Activated CD4-positive, CD25-positive, alpha-beta regulatory T cell treated with anti-CD3 and anti-CD28 coated beads, Interleukin-2, amount 50 U/mL, for 24 hours (primary cell): Measurements from ENCODE around the gene ABCA1.
"Not testable (repeated sequence)": the region's sequence is repeated elsewhere in the genome, so short reads cannot be mapped to it uniquely, and the experiment has no call there.

Experiments
- ATAC-seq, 2 donors: fragments of 150-1000 bp; cut with Tn5 transposase; one replicate each; pipeline ENCODE4 v1.10.0; 2021; ENCODE audit warnings: mild to moderate bottlenecking in 1 of 2, moderate library complexity in 1 of 2

The ABCA1 gene

GRCh38 chr9:104786293-104786692, 141.7 kb downstream of the ABCA1 start:
- ATAC-seq: no peak

DNA sequence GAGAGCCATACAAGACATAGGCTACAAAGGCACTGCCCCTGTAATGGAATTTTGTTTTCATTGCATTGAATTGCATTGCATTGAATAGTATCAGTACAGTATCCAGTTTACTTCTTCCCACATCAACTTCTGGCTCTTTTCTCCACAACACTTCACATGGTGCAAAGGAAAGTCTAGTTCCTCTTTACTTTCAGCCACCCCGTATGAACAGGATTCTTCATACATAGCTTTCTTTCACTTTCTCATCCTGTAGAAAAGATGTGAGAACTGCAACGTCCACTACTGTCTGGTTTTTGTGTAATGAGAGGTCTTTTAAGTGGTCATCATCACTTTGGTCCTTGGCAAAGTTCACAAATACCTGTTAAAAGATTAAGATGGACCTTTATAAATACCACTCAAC, 143.9 kb downstream of the ABCA1 start:
- ATAC-seq: no peak

- no peak for ATAC-seq
Observed at GRCh38 chr9:104783588-104783987, 144.4 kb downstream of the ABCA1 start.

- no peak for ATAC-seq
Observed at GRCh38 chr9:104780796-104781395, 147.1 kb downstream of the ABCA1 start.

DNA sequence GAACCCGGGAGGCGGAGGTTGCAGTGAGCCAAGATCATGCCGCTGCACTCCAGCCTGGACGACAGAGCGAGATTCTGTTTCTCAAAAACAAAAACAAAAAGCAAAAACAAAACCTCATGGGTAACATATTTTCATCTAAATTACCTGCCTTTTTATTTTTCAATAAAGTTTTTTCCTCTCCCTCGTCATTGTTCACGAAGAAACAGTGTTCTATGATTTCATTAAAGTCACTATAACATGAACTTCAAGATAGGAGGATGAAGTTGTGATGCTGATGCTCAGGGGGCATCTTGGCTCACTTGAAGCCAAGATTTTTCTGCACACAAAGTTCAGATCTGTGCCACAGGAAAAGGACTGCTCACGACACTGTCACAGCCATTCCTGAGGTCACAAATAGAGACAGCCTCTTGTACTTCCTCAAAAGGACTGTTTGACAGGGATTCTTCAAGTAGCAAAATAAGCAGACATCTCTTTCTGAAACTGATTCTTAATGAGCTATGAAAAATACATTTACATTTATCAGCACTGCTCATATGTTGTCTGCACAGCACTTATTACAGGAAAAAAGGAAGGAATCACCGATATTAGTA, 147.9 kb downstream of the ABCA1 start:
- no peak for ATAC-seq

GRCh38 chr9:104779334-104779733, 148.6 kb downstream of the ABCA1 start:
- ATAC-seq: no peak

DNA sequence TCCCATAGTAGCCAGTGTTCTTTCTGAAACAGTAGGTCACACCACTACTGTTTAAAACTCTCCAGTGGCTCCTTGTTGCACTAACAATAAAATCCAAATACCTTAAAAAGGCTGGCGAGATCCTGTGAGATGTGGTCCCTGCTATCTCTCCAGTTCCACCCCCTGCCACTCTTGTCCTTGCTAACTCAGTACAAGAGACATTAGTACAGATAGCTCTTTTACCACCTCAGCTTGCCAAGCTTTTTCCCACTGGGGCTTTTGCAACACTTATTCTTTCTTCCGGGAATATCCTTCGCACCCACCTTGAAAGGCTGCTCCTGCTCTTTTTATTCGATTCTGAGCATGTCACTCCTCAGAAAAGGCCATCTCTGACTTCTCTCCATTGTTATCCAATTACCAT, 149.2 kb downstream of the ABCA1 start:
- ATAC-seq: no peak

- no peak for ATAC-seq
Observed at GRCh38 chr9:104776797-104777196, 151.2 kb downstream of the ABCA1 start.

GRCh38 chr9:104775976-104776375, 152.0 kb downstream of the ABCA1 start:
- no peak for ATAC-seq

DNA sequence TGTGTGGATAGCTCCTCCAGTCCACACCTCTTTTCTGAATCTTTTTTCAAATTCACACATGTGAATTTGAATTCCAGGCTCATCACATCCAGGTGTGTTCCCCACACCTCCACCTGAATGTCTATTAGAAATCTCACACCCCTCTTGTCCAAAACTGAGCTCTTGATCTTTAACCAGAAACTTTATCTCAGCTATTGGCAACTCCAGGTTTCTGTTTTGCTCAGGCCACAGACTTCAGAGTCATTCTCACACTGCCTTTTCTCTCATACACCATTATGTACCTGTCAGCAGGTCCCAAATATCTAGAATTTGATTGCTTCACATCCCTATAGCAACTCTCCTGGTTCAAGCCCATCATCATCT, 152.4 kb downstream of the ABCA1 start:
- peak in 1 of 2 donors; percentile 38 for ATAC-seq

DNA sequence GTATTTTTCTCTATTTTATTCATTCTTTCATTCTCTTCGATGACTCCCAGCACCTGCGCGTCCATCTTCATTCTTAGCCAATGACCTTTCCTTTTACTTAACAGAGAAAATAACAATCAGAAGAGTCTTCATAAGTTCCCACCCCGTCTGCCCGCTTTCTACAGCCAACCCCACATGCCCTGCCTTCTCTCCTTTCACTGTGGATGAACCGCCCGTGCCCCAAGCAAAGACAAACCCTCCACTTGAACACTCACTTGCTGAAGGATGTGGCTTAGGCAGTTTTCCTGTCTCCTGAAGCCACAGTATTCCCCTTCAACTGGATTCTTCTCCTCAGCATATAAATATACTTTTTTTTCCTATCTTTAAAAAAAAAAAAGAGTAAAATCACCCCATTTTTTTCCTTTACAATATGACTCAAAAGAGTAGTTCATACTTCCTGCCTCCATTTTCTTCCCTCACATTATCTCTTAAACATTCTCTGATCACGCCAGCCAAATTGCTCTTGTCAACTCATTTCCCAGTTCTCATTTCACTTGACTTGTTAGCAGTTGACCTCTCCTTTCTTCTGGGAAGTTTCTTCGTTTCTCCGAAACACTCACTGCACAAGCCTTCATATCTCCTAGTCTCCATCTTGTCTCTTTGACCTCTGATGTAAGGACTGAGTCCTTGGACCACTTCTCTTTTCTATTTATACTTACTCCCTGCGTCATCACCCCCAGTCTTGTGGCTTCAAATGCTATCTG, 153.0 kb downstream of the ABCA1 start:
- ATAC-seq: no peak

DNA sequence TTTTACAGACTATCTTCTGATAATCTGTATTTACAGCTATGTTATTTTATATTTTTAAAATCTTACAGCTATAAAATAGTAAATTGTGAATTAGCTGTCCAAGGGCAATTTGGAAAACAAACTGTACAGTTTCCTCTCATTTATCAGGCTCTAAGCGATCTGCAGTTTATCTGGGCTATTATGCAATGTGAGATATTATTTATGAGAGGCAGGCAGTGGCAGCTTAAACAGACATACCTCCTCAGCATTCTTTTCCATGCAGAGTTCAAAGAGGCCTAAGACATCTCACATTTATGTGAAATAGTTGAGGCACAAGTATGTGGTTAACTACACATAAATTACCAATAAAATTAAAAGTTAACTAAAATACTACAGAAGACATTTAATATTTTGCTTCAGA, 153.8 kb downstream of the ABCA1 start:
- ATAC-seq: no peak

DNA sequence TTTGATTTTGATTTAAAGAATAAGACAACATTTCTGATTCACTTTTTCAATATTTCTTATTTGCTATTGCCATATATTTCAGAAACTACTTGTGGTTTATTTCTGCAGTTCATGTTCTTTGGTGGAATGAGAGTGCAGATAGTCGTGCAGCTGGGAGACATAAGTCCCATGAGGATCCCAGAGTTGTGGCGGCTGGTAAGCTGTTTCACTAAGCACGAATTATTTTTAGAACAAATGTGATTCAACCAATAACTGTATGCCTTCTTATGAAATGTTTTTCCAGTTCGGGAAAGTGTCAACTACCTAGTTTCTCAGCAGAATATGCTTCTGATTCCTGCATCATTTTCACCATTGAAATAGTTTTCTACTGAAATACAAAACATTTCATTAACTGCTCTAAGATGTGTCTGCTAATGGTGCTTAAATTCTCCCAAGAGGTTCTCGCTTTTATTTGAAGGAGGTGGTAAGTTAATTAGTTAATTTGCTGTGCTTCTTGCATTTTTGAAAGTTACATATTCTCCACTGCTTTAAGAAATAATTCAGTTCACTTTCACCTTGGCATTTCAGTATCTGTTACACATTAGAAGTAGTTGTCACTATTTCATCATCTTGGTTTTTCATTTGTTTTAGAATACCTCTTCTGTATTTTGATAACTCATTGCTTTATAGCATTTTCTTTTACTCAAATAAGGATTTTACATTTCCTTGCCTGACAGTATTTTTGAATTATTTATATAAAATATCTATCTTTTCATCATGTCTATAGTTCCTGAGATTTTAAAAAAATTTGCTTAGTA, 155.0 kb downstream of the ABCA1 start:
- no peak for ATAC-seq

DNA sequence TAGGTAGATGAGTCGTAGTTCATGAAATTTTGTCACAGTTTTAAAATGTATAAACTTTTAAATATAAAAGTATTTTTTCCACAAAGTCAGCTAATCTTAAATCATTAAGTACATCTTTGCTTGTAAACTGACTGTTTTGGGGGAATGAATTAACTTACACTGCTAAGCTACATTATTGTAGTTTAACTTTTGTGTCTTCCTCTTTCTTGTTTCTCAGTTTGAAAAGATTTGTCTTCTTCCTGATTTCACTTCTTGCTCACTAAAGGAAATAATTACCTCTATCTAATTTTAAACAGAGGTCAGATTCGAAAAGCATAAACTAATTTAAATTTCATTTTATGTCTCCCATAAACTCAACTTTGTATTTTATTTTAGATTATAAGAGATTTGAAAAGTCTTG, 158.3 kb downstream of the ABCA1 start:
- ATAC-seq: no peak

DNA sequence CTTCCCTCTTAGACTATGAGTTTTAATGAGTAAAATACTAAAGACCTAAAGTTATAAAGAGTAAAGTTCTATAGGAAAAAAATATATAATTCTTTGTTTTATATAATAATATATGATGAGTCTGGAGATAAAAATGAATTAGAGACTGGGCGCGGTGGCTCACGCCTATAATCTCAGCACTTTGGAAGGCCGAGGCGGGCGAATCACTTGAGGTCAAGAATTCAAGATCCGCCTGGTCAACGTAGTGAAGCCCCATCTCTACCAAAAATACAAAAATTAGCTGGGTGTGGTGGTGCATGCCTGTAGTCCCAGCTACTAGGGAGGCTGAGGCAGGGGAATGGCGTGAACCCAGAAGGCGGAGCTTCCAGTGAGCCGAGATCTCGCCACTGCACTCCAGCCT, 158.9 kb downstream of the ABCA1 start:
- not testable (repeated sequence) for ATAC-seq

GRCh38 chr9:104767507-104767906, 160.4 kb downstream of the ABCA1 start:
- ATAC-seq: no peak

DNA sequence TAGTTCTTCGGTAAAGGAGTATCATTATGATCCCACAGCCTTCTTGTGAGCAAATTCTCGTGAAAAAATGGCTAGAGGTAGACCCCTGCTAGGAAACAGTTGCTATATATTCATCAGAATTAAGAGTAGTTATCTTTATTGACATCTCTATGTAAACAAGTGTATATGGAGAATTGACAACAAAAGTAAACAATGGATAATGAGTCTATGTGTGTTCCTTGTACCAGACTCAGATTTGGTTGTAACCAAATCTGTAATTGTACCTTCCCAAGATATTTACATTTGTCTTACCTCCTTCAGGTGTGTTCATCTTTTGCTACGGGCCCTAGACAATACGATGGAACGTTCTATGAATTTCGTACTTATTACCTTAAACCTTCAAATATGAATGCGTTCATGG, 161.9 kb downstream of the ABCA1 start:
- no peak for ATAC-seq

- ATAC-seq: no peak
Observed at GRCh38 chr9:104765138-104765537, 162.8 kb downstream of the ABCA1 start.

GRCh38 chr9:104758974-104759373, 169.0 kb downstream of the ABCA1 start:
- ATAC-seq: no peak

- no peak for ATAC-seq
Observed at GRCh38 chr9:104750185-104750767, 177.7 kb downstream of the ABCA1 start.

DNA sequence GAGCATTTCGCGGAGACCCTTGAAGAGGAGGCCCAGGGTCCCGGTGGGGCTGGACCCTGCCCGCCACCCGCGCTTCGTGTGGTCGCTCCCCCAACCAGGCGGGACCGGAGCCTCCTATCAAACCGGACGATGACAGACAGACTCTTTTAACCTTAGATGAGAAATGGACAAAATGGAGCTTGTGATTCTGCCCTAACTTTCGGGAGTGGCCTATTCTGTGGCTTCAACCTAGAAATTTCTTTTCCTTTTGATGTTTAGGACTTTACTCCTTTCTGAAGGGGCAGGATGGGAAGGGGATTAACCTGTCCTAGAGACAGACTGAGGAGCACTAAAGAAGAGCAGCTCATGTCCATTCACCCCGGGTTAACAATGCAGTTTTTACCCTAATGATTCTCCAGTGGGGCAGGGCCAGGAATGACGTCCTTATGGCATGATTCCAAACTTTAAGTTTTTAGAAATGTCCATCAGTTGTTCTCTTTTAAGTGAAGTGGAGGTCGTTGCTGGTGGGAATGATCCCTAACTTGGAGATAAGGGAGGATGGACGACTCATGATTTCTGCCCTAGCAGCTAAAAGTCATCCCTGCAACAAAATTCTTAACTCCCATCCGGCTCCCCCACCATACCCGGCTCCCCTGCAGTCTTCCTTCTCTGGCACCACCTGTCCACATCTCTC, 179.5 kb downstream of the ABCA1 start:
- ATAC-seq: peak in 1 of 2 donors; percentile 0

- ATAC-seq: peak; percentile 92 to 93
Observed at GRCh38 chr9:104747565-104748358, 180.2 kb downstream of the ABCA1 start, which contains the start of gene NIPSNAP3A. TSS of gene NIPSNAP3A (plus strand) at chr9:104747683. CDS start at chr9:104747793, 110 bp downstream.
